Measurements from ENCODE around the gene PON2. TPM values are rescaled to one million over a fixed set of nuclear protein-coding genes. Genes with fewer than 3 reads are reported as not detected.

PON2 gene
- polyA plus RNA-seq, 1 of the 3 experiments (the other 2 are of a cell fraction) = 125 TPM

GRCh38 chr7:95454438-95455045 is 19.7 kb upstream of the PON2 start (continued):
- no peak for TF ChIP-seq FOSL2 (IDR thresholded peaks at IDR 0.05; ENCODE audit: borderline replicate concordance, low read depth)
- TF ChIP-seq CTCF (IDR thresholded peaks at IDR 0.05) = no peak
- no peak for TF ChIP-seq YY1 (IDR thresholded peaks at IDR 0.05; ENCODE audit: low read depth)
- no peak for TF ChIP-seq EZH2phosphoT487 (IDR thresholded peaks at IDR 0.05; ENCODE audit: borderline replicate concordance, low read depth)
- no peak for TF ChIP-seq RAD21 (IDR thresholded peaks at IDR 0.05; ENCODE audit: low read length)
- no peak for TF ChIP-seq RCOR1 (IDR thresholded peaks at IDR 0.05; ENCODE audit: low read length)
- no peak for TF ChIP-seq USF2 (IDR thresholded peaks at IDR 0.05; ENCODE audit: borderline replicate concordance, low read depth, low read length)

GRCh38 chr7:95446618-95447017 is 11.8 kb upstream of the PON2 start:
- H3K9ac ChIP-seq = no peak overlapping the region
- no peak overlapping the region for H3K4me2 ChIP-seq
- H3K4me3 ChIP-seq (ENCODE audit: low read depth in 2 of 2, low read length in 1 of 2) = no peak overlapping the region
- no peaks in the 10 kb centered on the region for H3F3A ChIP-seq (replicated peaks; ENCODE audit: insufficient read depth)
- WGBS (ENCODE audit: low lambda C conversion rate) = 80% methylated on average over 3 of the region's 3 CpGs
- no peaks in the 10 kb centered on the region for H3K9me2 ChIP-seq
- no peaks in the 10 kb centered on the region for H3K27me3 ChIP-seq (ENCODE audit: insufficient read depth)
- POLR2A ChIA-PET = no interaction called here
- H3K27ac ChIP-seq (ENCODE audit: low read depth in 2 of 2, low read length in 1 of 2) = no peak overlapping the region
- no peak overlapping the region for H2AFZ ChIP-seq (ENCODE audit: low read depth)
- no peaks in the 10 kb centered on the region for H3K4me1 ChIP-seq (ENCODE audit: control insufficient read depth in 1 of 2, insufficient read depth in 2 of 2, low read depth in 1 of 2, low read length in 1 of 2)
- no peak for DNase-seq
- H4K20me1 ChIP-seq (ENCODE audit: insufficient read depth) = no peaks in the 10 kb centered on the region
- CTCF ChIA-PET = interaction anchor here (1.0 to 4.1 kb wide), 2 partner anchors 10 to 30 kb away, joined by 3 to 16 read pairs; no protein-coding TSS in a partner anchor
- H3K79me2 ChIP-seq (ENCODE audit: insufficient read depth) = no peaks in the 10 kb centered on the region
- H3K36me3 ChIP-seq (replicated peaks in 1 of 2; ENCODE audit: control insufficient read depth in 1 of 2, insufficient read depth in 2 of 2, low read length in 1 of 2) = no peaks in the 10 kb centered on the region
- H3K9me3 ChIP-seq = no peaks in the 10 kb centered on the region
- no peak for TF ChIP-seq FOXJ3 (CRISPR knock-in tag; IDR thresholded peaks at IDR 0.05)
- no peak for TF ChIP-seq TEAD4 (IDR thresholded peaks at IDR 0.05; ENCODE audit: borderline replicate concordance, insufficient read depth)
- no peak for TF ChIP-seq MXI1 (IDR thresholded peaks at IDR 0.05; ENCODE audit: low read depth, low read length)
- no peak for TF ChIP-seq NFIC (IDR thresholded peaks at IDR 0.05; ENCODE audit: borderline replicate concordance)
- no peak for TF ChIP-seq SIN3A (IDR thresholded peaks at IDR 0.05; ENCODE audit: borderline replicate concordance, low read depth, low read length)
- TF ChIP-seq TAF1 (IDR thresholded peaks at IDR 0.05; ENCODE audit: borderline replicate concordance, low read depth, low read length) = no peak
- TF ChIP-seq FOSL2 (IDR thresholded peaks at IDR 0.05; ENCODE audit: borderline replicate concordance, low read depth) = no peak
- TF ChIP-seq MAX (IDR thresholded peaks at IDR 0.05; ENCODE audit: low read depth) = no peak
- TF ChIP-seq TCF12 (IDR thresholded peaks at IDR 0.05) = no peak
- TF ChIP-seq ZBTB33 (IDR thresholded peaks at IDR 0.05; ENCODE audit: borderline replicate concordance, low read depth) = no peak
- TF ChIP-seq CTCF (IDR thresholded peaks at IDR 0.05) = no peak
- no peak for TF ChIP-seq REST (IDR thresholded peaks at IDR 0.05; ENCODE audit: low read depth, low read length)
- TF ChIP-seq CHD2 (IDR thresholded peaks at IDR 0.05; ENCODE audit: low read length, partially characterized antibody) = no peak
- TF ChIP-seq GATA2 (CRISPR knock-in tag; IDR thresholded peaks at IDR 0.05) = no peak
